ENCODE data around the gene OXCT2.
"Not testable (repeated sequence)": the region's sequence is repeated elsewhere in the genome, so short reads cannot be mapped to it uniquely, and the experiment has no call there.

Gene OXCT2

GRCh38 chr1:39777896-39778295 is 6.7 kb upstream of the OXCT2 start:
- H2BK15ac ChIP-seq (ENCODE audit: low read length); H3K4me1 ChIP-seq (ENCODE audit: control insufficient read depth in 2 of 2, insufficient read depth in 1 of 2, low read depth in 1 of 2, low read length in 2 of 2); H3K18ac ChIP-seq (ENCODE audit: low read length); H3K9ac ChIP-seq (ENCODE audit: low read depth, low read length, poor library complexity); H3K36me3 ChIP-seq (replicated peaks in 1 of 2; ENCODE audit: control insufficient read depth in 2 of 2, insufficient read depth in 2 of 2, low read length in 2 of 2); H3K27ac ChIP-seq (replicated peaks; ENCODE audit: low read length); H2BK5ac ChIP-seq (ENCODE audit: low read length); H3K23ac ChIP-seq (ENCODE audit: low read depth, low read length, poor library complexity); H2BK120ac ChIP-seq (ENCODE audit: low read depth, low read length); H3K4me2 ChIP-seq (ENCODE audit: insufficient read depth, low read length, poor library complexity, severe bottlenecking); H3K79me1 ChIP-seq (ENCODE audit: low read depth, low read length); H2AFZ ChIP-seq (ENCODE audit: low read length); DNase-seq (ENCODE audit: low spot score); H4K91ac ChIP-seq (ENCODE audit: low read depth, low read length, poor library complexity); H2AK5ac ChIP-seq (ENCODE audit: low read depth, low read length); H3K14ac ChIP-seq (ENCODE audit: low read length); H3K9me3 ChIP-seq (replicated peaks in 1 of 2; ENCODE audit: control insufficient read depth in 2 of 2, insufficient read depth in 1 of 2, low read depth in 1 of 2, low read length in 2 of 2); H3K4ac ChIP-seq (ENCODE audit: low read length); H3K4me3 ChIP-seq (ENCODE audit: low read length in 2 of 2); H4K8ac ChIP-seq (ENCODE audit: low read depth, low read length): not testable (repeated sequence)
- no CpG with 5 or more reads among the region's 17 CpGs for WGBS, 2 donors (ENCODE audit: extremely low coverage in 2 of 2, insufficient read length in 2 of 2, insufficient replicate concordance in 1 of 2)
- peak overlapping the region; percentile 58 for H2BK12ac ChIP-seq (ENCODE audit: low read length)
- H3K27me3 ChIP-seq (ENCODE audit: control insufficient read depth in 3 of 3, insufficient read depth in 3 of 3, low read depth in 1 of 3, low read length in 3 of 3): peaks cover 0 to 24% (median 0%) of the 10 kb centered on the region in 3 experiments

- Histone ChIP-seq H2AFZ (ENCODE audit: low read length) (no peak overlapping the region), H3K79me1 (ENCODE audit: low read depth, low read length) (no peaks in the 10 kb centered on the region), H3K4ac (ENCODE audit: low read length) (no peak overlapping the region), H2BK5ac (ENCODE audit: low read length) (no peak overlapping the region), H3K4me2 (ENCODE audit: insufficient read depth, low read length, poor library complexity, severe bottlenecking) (no peak overlapping the region), H3K27me3 (ENCODE audit: control insufficient read depth in 3 of 3, insufficient read depth in 3 of 3, low read depth in 1 of 3, low read length in 3 of 3) (peaks cover 0 to 24% (median 0%) of the 10 kb centered on the region in 3 experiments), H4K91ac (ENCODE audit: low read depth, low read length, poor library complexity) (no peak overlapping the region), H4K8ac (ENCODE audit: low read depth, low read length) (no peak overlapping the region), H3K9ac (ENCODE audit: low read depth, low read length, poor library complexity) (no peak overlapping the region), H2AK5ac (ENCODE audit: low read depth, low read length) (no peak overlapping the region), H2BK120ac (ENCODE audit: low read depth, low read length) (no peak overlapping the region), H3K18ac (ENCODE audit: low read length) (no peak overlapping the region), H3K23ac (ENCODE audit: low read depth, low read length, poor library complexity) (no peak overlapping the region), H3K4me1 (ENCODE audit: control insufficient read depth in 2 of 2, insufficient read depth in 1 of 2, low read depth in 1 of 2, low read length in 2 of 2) (no peaks in the 10 kb centered on the region), H2BK12ac (ENCODE audit: low read length) (peak overlapping the region; percentile 58), H2BK15ac (ENCODE audit: low read length) (no peak overlapping the region), H3K36me3 (replicated peaks in 1 of 2; ENCODE audit: control insufficient read depth in 2 of 2, insufficient read depth in 2 of 2, low read length in 2 of 2) (no peaks in the 10 kb centered on the region), H3K4me3 (ENCODE audit: low read length in 2 of 2) (no peak overlapping the region), H3K14ac (ENCODE audit: low read length) (no peak overlapping the region), H3K9me3 (replicated peaks in 1 of 2; ENCODE audit: control insufficient read depth in 2 of 2, insufficient read depth in 1 of 2, low read depth in 1 of 2, low read length in 2 of 2) (no peaks in the 10 kb centered on the region), H3K27ac (replicated peaks; ENCODE audit: low read length) (no peak overlapping the region)
- DNase-seq (ENCODE audit: low spot score): no peak
- WGBS, 2 donors (ENCODE audit: extremely low coverage in 2 of 2, insufficient read length in 2 of 2, insufficient replicate concordance in 1 of 2): no CpG with 5 or more reads among the region's 4 CpGs
These were observed 6.2 kb upstream of the OXCT2 start for GRCh38 chr1:39777306-39777705.

GRCh38 chr1:39776886-39777285 is 5.7 kb upstream of the OXCT2 start:
- H3K14ac ChIP-seq (ENCODE audit: low read length): no peak overlapping the region
- no peak overlapping the region for H3K9ac ChIP-seq (ENCODE audit: low read depth, low read length, poor library complexity)
- H3K4me1 ChIP-seq (ENCODE audit: control insufficient read depth in 2 of 2, insufficient read depth in 1 of 2, low read depth in 1 of 2, low read length in 2 of 2): no peaks in the 10 kb centered on the region
- WGBS, 2 donors (ENCODE audit: extremely low coverage in 2 of 2, insufficient read length in 2 of 2, insufficient replicate concordance in 1 of 2): no CpG with 5 or more reads among the region's 4 CpGs
- no peak overlapping the region for H2BK5ac ChIP-seq (ENCODE audit: low read length)
- no peak overlapping the region for H2BK15ac ChIP-seq (ENCODE audit: low read length)
- no peaks in the 10 kb centered on the region for H3K9me3 ChIP-seq (replicated peaks in 1 of 2; ENCODE audit: control insufficient read depth in 2 of 2, insufficient read depth in 1 of 2, low read depth in 1 of 2, low read length in 2 of 2)
- DNase-seq (ENCODE audit: low spot score): no peak
- no peak overlapping the region for H4K8ac ChIP-seq (ENCODE audit: low read depth, low read length)
- no peak overlapping the region for H3K4ac ChIP-seq (ENCODE audit: low read length)
- H3K4me2 ChIP-seq (ENCODE audit: insufficient read depth, low read length, poor library complexity, severe bottlenecking): no peak overlapping the region
- H3K18ac ChIP-seq (ENCODE audit: low read length): no peak overlapping the region
- H2BK12ac ChIP-seq (ENCODE audit: low read length): no peak overlapping the region
- H2AK5ac ChIP-seq (ENCODE audit: low read depth, low read length): no peak overlapping the region
- no peak overlapping the region for H3K4me3 ChIP-seq (ENCODE audit: low read length in 2 of 2)
- no peaks in the 10 kb centered on the region for H3K36me3 ChIP-seq (replicated peaks in 1 of 2; ENCODE audit: control insufficient read depth in 2 of 2, insufficient read depth in 2 of 2, low read length in 2 of 2)
- no peak overlapping the region for H3K27ac ChIP-seq (replicated peaks; ENCODE audit: low read length)
- H2BK120ac ChIP-seq (ENCODE audit: low read depth, low read length): no peak overlapping the region
- no peaks in the 10 kb centered on the region for H3K79me1 ChIP-seq (ENCODE audit: low read depth, low read length)
- peaks cover 0 to 24% (median 0%) of the 10 kb centered on the region in 3 experiments for H3K27me3 ChIP-seq (ENCODE audit: control insufficient read depth in 3 of 3, insufficient read depth in 3 of 3, low read depth in 1 of 3, low read length in 3 of 3)
- H4K91ac ChIP-seq (ENCODE audit: low read depth, low read length, poor library complexity): no peak overlapping the region
- H2AFZ ChIP-seq (ENCODE audit: low read length): no peak overlapping the region
- no peak overlapping the region for H3K23ac ChIP-seq (ENCODE audit: low read depth, low read length, poor library complexity)

- Histone ChIP-seq H3K4me2 (ENCODE audit: insufficient read depth, low read length, poor library complexity, severe bottlenecking) (no peak overlapping the region), H3K36me3 (replicated peaks in 1 of 2; ENCODE audit: control insufficient read depth in 2 of 2, insufficient read depth in 2 of 2, low read length in 2 of 2) (no peaks in the 10 kb centered on the region), H3K23ac (ENCODE audit: low read depth, low read length, poor library complexity) (no peak overlapping the region), H2BK5ac (ENCODE audit: low read length) (no peak overlapping the region), H3K14ac (ENCODE audit: low read length) (no peak overlapping the region), H2AK5ac (ENCODE audit: low read depth, low read length) (no peak overlapping the region), H3K4me3 (ENCODE audit: low read length in 2 of 2) (no peak overlapping the region), H3K4ac (ENCODE audit: low read length) (no peak overlapping the region), H3K27ac (replicated peaks; ENCODE audit: low read length) (no peak overlapping the region), H3K79me1 (ENCODE audit: low read depth, low read length) (no peaks in the 10 kb centered on the region), H2BK12ac (ENCODE audit: low read length) (no peak overlapping the region), H3K18ac (ENCODE audit: low read length) (no peak overlapping the region), H2AFZ (ENCODE audit: low read length) (no peak overlapping the region), H3K9ac (ENCODE audit: low read depth, low read length, poor library complexity) (no peak overlapping the region), H3K27me3 (ENCODE audit: control insufficient read depth in 3 of 3, insufficient read depth in 3 of 3, low read depth in 1 of 3, low read length in 3 of 3) (peaks cover 0 to 24% (median 0%) of the 10 kb centered on the region in 3 experiments), H2BK15ac (ENCODE audit: low read length) (no peak overlapping the region), H3K9me3 (replicated peaks in 1 of 2; ENCODE audit: control insufficient read depth in 2 of 2, insufficient read depth in 1 of 2, low read depth in 1 of 2, low read length in 2 of 2) (no peaks in the 10 kb centered on the region), H4K8ac (ENCODE audit: low read depth, low read length) (no peak overlapping the region), H4K91ac (ENCODE audit: low read depth, low read length, poor library complexity) (no peak overlapping the region), H2BK120ac (ENCODE audit: low read depth, low read length) (no peak overlapping the region), H3K4me1 (ENCODE audit: control insufficient read depth in 2 of 2, insufficient read depth in 1 of 2, low read depth in 1 of 2, low read length in 2 of 2) (no peaks in the 10 kb centered on the region)
- no CpG with 5 or more reads among the region's 12 CpGs for WGBS, 2 donors (ENCODE audit: extremely low coverage in 2 of 2, insufficient read length in 2 of 2, insufficient replicate concordance in 1 of 2)
- no peak for DNase-seq (ENCODE audit: low spot score)
These were observed 5.2 kb upstream of the OXCT2 start for GRCh38 chr1:39776400-39776713.
